HUES64 (cell line): ENCODE results near the gene ACTR3C.
"Not testable (repeated sequence)": the region's sequence is repeated elsewhere in the genome, so short reads cannot be mapped to it uniquely, and the experiment has no call there.

Experiments used
- H3K27ac ChIP-seq: 2 replicates; pipeline ENCODE4 v1.7.0; 2013; ENCODE audit warnings: low read depth, low read length, inconsistent platforms
- H3K27me3 ChIP-seq: 2 replicates; pipeline ENCODE4 v1.6.1; 2013; ENCODE audit warnings: mild to moderate bottlenecking, low read length; ENCODE audit not compliant: insufficient read depth
- H3K36me3 ChIP-seq: 2 replicates; pipeline ENCODE4 v1.6.1; 2013; ENCODE audit warnings: mild to moderate bottlenecking, low read length; ENCODE audit not compliant: insufficient read depth
- H3K4me1 ChIP-seq: 2 replicates; pipeline ENCODE4 v1.6.1; 2013; ENCODE audit warnings: mild to moderate bottlenecking, low read length, moderate library complexity; ENCODE audit not compliant: insufficient read depth
- H3K4me3 ChIP-seq: 2 replicates; pipeline ENCODE4 v1.5.1; 2013; ENCODE audit warnings: mild to moderate bottlenecking, low read length, moderate library complexity
- H3K9ac ChIP-seq: 2 replicates; pipeline ENCODE4 v1.6.1; 2013; ENCODE audit warnings: mild to moderate bottlenecking, low read depth, low read length
- H3K9me3 ChIP-seq: 2 replicates; pipeline ENCODE4 v1.6.1; 2013; ENCODE audit warnings: low read depth, low read length; ENCODE audit not compliant: insufficient read depth
- WGBS: fragments of 150-250, 120-280 bp; methylation state at CpG from one replicate; pipeline ENCODE4 v1.1.7; 2013; ENCODE audit warnings: missing lambda C conversion rate; 5-methylcytosine and 5-hydroxymethylcytosine counted together

ACTR3C gene

DNA sequence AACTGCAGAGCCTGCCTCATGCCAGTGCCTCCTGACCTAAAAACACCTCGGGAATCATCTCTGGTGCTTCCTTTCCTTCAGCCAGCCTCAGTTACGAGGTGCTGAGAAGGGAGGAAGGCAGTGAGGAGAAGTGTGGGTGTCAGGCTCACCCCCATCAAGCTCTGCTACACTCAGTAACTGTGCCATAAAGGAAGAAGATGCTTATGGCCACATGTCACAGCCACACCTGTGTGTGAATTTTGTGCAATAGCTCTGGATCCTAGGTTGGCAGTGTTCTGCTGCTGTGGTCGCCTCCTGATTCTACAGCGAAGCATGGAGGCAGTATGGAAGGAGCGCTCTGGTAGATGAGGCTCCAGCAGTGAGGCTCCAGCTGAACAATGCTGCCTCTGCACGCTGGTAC is 34.5 kb downstream of the ACTR3C start:
- H3K9me3 ChIP-seq, H3K27ac ChIP-seq, H3K27me3 ChIP-seq, H3K4me1 ChIP-seq, H3K9ac ChIP-seq, H3K4me3 ChIP-seq, H3K36me3 ChIP-seq: not testable (repeated sequence)
- 91% methylated on average over 5 of the region's 6 CpGs for WGBS

DNA sequence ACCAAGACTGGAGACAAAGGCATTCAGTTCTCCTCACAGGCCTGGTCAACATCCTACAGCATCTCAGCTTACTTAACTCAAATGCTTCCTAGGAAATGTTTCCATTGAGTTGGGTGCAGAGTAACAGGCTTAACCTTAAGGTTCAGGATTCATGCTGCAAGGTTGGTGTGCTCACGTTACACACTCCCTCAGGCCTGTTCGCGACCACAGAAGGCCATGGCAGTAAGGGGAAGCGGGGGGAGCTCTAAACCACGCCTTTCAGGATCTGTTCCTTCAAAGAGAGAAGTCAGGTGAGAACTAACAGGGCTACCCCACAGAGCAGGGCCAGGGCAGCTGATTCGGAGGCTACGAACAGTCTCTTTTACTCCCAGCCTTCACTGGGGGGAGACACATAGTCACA is 35.5 kb downstream of the ACTR3C start:
- not testable (repeated sequence) for H3K27ac ChIP-seq, H3K27me3 ChIP-seq, H3K4me3 ChIP-seq, H3K36me3 ChIP-seq, H3K9ac ChIP-seq, H3K4me1 ChIP-seq, H3K9me3 ChIP-seq
- WGBS: 75% methylated on average over 7 of the region's 7 CpGs

DNA sequence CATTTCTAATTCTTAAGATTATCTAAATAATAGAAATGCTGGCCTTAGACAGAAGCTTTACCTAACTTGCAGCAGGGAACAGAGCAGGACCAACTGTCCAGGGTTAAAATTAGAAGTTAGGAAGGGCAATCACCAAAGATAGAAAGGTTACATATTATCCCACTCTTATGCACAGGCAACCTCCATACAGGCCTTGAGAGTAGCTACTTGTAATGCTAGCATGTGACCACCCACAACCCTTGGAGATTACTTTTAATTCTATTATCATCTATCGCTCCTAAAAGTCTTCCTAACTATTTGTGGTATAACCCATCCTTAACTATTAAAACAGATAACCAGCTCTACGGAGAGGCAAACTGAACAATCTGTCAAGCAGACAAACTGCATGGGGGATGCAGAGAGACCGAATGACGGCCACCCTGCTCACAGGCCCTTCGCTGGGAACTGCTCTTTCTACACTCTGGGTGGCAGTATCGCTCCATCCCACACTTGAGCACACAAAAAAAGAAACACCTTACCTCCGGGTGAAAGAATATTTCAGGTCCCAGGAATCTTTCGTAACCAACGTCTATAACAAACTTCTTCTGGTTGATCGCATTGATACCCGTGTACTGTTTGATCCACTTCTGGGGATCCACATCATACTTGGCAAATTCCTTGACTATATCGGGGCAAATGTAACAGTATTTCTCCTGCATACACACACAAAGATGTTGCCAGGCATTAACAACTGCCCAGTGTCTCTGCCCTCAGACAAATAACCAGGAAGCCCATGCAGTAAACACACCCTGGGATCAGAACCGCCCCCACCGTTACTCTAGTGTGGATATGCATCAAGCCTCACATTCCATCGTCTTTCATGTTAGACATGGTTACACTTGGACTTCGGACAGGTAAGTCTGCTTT is 37.2 kb downstream of the ACTR3C start:
- not testable (repeated sequence) for H3K4me3 ChIP-seq, H3K36me3 ChIP-seq, H3K9me3 ChIP-seq, H3K4me1 ChIP-seq, H3K27me3 ChIP-seq, H3K9ac ChIP-seq, H3K27ac ChIP-seq
- 37% methylated on average over 14 of the region's 16 CpGs for WGBS

DNA sequence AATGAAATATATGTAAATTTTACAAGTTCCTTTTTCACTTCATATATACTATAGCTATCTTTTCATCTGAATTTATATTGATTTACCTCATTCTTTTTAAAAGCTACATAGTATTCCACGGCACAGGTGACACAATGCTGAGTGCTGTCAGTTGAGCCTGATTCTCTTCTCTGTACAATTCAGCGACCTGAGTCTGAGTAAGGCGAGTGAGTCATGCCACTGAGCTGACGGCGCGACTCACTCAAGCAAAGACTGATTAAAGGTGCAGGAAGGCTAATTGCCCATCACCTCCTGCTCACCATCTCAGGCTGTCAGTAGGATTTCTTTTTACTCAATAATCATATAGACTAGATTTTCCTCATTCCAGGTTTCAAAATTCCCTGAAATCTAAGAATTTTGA is 39.7 kb downstream of the ACTR3C start:
- not testable (repeated sequence) for H3K4me3 ChIP-seq, H3K27ac ChIP-seq, H3K9ac ChIP-seq, H3K9me3 ChIP-seq, H3K4me1 ChIP-seq, H3K36me3 ChIP-seq, H3K27me3 ChIP-seq
- WGBS: no CpG with 5 or more reads among the region's 6 CpGs

DNA sequence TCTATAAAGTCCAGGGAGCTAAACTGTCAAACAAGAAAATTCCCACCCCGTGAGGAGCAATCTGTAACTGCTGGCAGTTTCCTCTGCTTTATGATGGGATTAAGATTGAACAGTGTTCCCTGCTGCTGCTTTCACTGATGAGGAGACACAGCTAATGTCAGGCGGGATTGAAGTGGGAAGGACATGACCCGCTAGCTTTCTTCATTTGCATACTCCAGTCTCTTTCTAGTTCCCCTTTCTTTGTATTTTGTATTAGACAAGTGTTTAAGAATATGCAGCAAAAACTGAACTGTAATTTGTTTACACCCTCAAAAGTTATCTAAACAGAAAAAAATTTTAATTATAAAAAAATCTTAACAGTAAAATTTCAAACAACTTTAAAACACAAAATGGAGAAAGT is 40.2 kb downstream of the ACTR3C start:
- not testable (repeated sequence) for H3K4me3 ChIP-seq, H3K9me3 ChIP-seq, H3K4me1 ChIP-seq, H3K36me3 ChIP-seq, H3K27ac ChIP-seq, H3K9ac ChIP-seq, H3K27me3 ChIP-seq
- WGBS: no CpG with 5 or more reads among the region's 3 CpGs

DNA sequence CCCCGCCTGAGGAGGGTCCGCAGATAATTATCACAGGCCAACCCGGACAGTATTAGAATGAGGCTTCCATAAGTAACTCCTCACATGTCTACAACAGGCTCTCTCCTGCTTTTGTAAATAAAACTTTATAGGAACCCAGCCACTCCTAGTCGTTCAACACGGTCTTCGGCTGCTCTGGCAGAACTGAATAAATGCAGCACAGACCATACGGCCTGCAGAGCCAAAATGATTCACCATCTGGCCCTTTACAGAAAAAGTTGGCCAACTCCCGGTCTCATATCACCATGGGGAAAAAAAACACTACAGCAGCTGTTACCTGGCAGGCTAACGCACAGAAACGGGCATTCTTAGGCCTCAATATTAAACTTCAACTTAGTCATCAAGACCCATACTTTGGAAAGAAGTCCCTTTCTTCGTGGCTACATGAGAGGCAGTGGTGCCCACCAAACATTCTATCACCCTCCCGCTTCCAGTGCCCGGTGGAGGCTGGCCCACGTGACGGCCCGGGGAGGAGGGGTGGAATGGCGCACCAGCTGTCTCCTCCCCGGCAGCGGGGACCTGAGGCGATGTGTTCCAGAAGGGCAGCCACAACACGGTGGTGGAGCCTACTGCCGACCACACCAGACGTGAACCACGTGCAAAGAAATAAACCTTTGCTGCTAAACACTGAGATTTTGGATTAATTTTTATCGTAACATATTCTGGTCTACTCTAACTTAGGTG is 41.5 kb downstream of the ACTR3C start:
- not testable (repeated sequence) for H3K9me3 ChIP-seq, H3K4me1 ChIP-seq, H3K27ac ChIP-seq, H3K36me3 ChIP-seq, H3K27me3 ChIP-seq, H3K4me3 ChIP-seq, H3K9ac ChIP-seq
- 91% methylated on average over 4 of the region's 25 CpGs for WGBS

DNA sequence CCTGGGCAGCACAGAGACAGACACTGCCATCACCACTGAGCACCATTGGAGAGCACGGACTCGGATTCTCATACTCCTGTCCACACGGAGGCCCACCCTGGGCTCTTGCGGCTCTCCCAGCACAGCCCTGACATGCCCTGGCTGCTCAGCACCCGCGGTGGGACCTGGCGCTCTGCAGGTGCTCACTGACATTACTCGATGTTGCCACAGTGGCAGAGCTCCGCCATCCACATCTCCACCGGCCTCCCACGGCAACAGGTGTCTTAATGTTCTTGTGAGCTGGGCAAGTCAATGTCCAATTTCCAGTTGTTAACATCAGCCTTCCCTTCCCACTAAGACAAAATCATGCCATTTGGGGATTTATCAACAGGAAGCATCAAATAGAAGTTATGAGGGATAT is 45.0 kb downstream of the ACTR3C start:
- H3K9ac ChIP-seq, H3K36me3 ChIP-seq: not testable (repeated sequence)
- 88% methylated on average over 10 of the region's 11 CpGs for WGBS

DNA sequence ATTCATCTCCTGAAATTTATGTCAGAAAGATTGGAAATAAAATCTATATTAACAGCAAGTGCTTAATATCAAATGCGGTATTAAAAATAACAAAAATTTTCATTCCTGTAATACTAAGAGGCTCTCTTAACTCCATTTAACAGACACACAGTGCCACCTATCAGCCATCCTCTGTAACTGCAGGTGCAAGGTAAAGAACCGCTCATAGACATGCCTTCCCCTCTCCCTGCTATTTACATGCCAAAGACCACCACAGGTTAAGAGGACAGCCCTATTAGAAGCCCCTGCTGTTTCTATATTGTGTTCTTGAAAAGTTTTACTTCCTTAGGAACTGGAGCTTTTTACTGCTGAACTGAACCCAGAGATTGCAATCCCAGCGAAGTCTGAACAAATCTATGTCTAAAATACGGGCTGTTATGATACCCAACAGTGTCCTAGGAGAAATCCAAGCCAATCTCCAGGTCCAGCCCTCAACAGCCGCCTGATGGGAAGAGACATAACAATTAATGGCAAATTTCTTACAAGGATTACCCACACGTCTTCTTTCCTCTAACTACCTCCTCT is 47.1 kb downstream of the ACTR3C start:
- WGBS: 34% methylated on average over 5 of the region's 6 CpGs
- H3K36me3 ChIP-seq, H3K4me1 ChIP-seq, H3K9me3 ChIP-seq, H3K27ac ChIP-seq, H3K9ac ChIP-seq, H3K4me3 ChIP-seq, H3K27me3 ChIP-seq: not testable (repeated sequence)

More for the DNA sequence above, 45.0 kb downstream of the ACTR3C start:
- not testable (repeated sequence) for H3K4me3 ChIP-seq, H3K9me3 ChIP-seq, H3K27ac ChIP-seq, H3K4me1 ChIP-seq, H3K27me3 ChIP-seq

DNA sequence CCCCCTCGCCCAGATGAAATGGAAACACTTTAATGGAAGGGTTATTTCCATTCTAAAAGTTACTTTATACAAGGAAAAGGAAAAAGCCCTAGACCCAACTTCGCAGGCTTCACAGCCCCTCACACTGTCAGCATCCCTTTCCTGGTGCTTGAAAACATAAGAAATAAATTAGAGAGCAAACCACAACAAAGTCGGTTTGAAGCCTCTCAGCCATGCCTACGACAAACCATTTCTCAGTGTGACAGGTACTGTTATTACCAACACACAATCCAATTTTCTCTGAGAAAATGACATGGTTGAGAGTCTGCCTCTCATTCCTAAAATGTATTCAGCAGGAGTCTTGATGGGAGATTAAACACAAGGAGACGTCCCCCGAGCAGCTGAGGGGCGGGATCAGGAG is 51.4 kb downstream of the ACTR3C start:
- not testable (repeated sequence) for H3K27ac ChIP-seq, H3K9me3 ChIP-seq, H3K27me3 ChIP-seq, H3K4me1 ChIP-seq, H3K9ac ChIP-seq, H3K36me3 ChIP-seq, H3K4me3 ChIP-seq
- 88% methylated on average over 2 of the region's 7 CpGs for WGBS

DNA sequence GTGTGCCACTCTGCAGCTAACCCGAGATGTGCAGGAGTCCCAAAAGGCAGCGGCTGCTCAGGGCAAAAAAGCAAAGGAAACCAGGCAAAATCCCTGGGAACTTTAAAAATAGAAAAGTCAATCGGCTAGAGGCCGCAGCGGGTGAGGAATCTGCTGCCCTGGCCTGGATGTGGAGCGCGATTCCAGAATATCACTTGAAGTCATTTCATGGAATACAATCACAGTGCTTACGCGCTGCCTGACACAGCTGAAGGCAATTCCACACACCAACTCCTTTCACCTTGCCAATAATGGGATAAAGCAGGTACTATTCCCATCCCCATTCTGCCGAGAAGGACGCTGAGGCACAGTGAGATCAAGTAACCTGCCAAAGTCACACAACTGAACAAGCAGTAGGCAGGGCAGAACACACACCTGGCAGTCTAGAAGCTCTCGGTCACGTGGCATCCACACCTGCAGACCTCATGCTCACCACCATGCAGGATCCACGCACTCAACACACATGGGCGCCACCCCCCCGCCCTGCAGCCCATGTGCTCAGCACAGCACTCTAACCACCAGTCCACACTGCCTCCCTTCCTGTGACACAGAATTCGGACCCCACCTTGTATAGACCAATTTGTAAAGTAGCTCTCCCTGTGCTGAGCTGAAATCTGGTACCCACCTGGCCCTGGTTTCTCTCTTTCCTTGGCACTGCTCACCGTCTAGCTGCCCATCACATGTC is 53.1 kb downstream of the ACTR3C start:
- H3K36me3 ChIP-seq, H3K9me3 ChIP-seq, H3K27me3 ChIP-seq, H3K4me3 ChIP-seq, H3K27ac ChIP-seq, H3K4me1 ChIP-seq, H3K9ac ChIP-seq: not testable (repeated sequence)
- 100% methylated on average over 2 of the region's 18 CpGs for WGBS

DNA sequence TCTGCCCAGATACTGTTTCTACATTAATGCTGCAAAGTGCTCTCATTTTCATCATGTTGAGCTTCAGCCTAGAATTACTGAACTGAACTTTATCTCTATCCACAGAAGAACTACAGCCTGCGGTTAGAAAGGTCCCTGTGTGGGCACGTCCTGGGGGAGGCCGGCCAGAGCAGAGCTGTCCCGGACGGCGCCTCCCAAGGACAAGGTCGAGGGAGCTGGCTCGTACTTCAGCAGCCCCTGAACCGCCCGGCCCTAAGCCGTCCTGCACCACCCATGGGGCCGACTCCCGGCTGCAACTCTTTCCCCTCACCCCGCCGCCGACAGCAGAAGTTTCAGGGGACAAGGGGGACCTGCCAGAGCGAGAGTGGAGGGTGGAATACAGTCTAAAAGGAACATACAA is 54.5 kb downstream of the ACTR3C start:
- not testable (repeated sequence) for H3K9ac ChIP-seq, H3K4me3 ChIP-seq, H3K27me3 ChIP-seq, H3K9me3 ChIP-seq, H3K36me3 ChIP-seq, H3K27ac ChIP-seq, H3K4me1 ChIP-seq
- no CpG with 5 or more reads among the region's 17 CpGs for WGBS
